HepG2 (cell line): ENCODE data around the gene SERAC1. TPM values are rescaled to one million over a fixed set of nuclear protein-coding genes. Genes with fewer than 3 reads are reported as not detected.

Experiments used
- ATAC-seq: fragments of 200-7000 bp; cut with Tn5 transposase; 3 replicates; pipeline ENCODE4 v1.9.1; 2020; ENCODE audit warnings: mild to moderate bottlenecking, moderate library complexity
- BruUV-seq: library from RNA; stranded (reverse); fragments of 400-500 nt; replicated peaks from 2 replicates; lab custom pipeline; 2021; lab: Mats Ljungman, UMichigan
- CTCF ChIA-PET: fragments of 300-600 bp; formaldehyde crosslinking; extraction: SDS; loops from one replicate; lab custom pipeline; 2021; ENCODE audit warnings: low total read pairs, inconsistent platforms, low intra/inter-chr PET ratio; lab: Yijun Ruan, JAX
- POLR2A ChIA-PET: fragments of 350-600 bp; sonication (Branson Sonifier 250); formaldehyde crosslinking; loops from one replicate; lab custom pipeline; 2020; ENCODE audit warnings: antibody characterized with exemption, inconsistent platforms; lab: Yijun Ruan, JAX
- DNase-seq: peaks from one replicate; pipeline ENCODE4 v3.0.0-alpha.2; 2015; ENCODE audit warnings: low spot score
- FAIRE-seq: peaks from 3 replicates; lab custom pipeline; 2011; peaks lifted over from hg19 to GRCh38; lab: Jason Lieb, UNC
- H2AFZ ChIP-seq: one replicate; pipeline ENCODE4 v1.6.1; 2011; ENCODE audit warnings: low read length, inconsistent platforms
- H3K27ac ChIP-seq: fragments of 300-600 bp; 3 replicates; pipeline ENCODE4 v1.8.0; 2011; ENCODE audit warnings: mixed run types, mild to moderate bottlenecking, mixed read lengths, low read length, inconsistent platforms; ENCODE audit not compliant: insufficient read depth; ENCODE audit errors: extremely low read length
- H3K27me3 ChIP-seq, 2 experiments: fragments of 200-600 bp in 1 of 2; 2 replicates in 1 of 2; 3 replicates in 1 of 2; pipeline versions ENCODE4 v1.6.0 to v1.8.0; 2011; ENCODE audit warnings: low read length in 2 of 2, mild to moderate bottlenecking in 2 of 2, moderate library complexity in 2 of 2, inconsistent platforms in 1 of 2; ENCODE audit not compliant: insufficient read depth in 2 of 2, control insufficient read depth in 1 of 2
- H3K36me3 ChIP-seq, 2 experiments: fragments of 200-600 bp in 1 of 2; replicated peaks in 1 of 2; 2 replicates in 1 of 2; 3 replicates in 1 of 2; pipeline versions ENCODE4 v1.5.1 to v1.8.0; 2011; ENCODE audit warnings: low read length in 2 of 2, inconsistent platforms in 1 of 2; ENCODE audit not compliant: insufficient read depth in 2 of 2, control insufficient read depth in 1 of 2
- H3K4me1 ChIP-seq: 2 replicates; pipeline ENCODE4 v1.5.1; 2012; ENCODE audit warnings: low read length, inconsistent platforms; ENCODE audit not compliant: insufficient read depth
- H3K4me2 ChIP-seq: 2 replicates; pipeline ENCODE4 v1.6.0; 2011; ENCODE audit warnings: low read depth, low read length, inconsistent platforms
- H3K4me3 ChIP-seq, 3 experiments: fragments of 200-600 bp in 1 of 3; sonication (generic), shearing (Covaris generic) in 1 of 3; replicated peaks in 1 of 3; 2 replicates each; pipeline ENCODE4 v1.5.1; 2011 to 2016; ENCODE audit warnings: low read length in 3 of 3, inconsistent platforms in 2 of 3, low read depth in 2 of 3, mild to moderate bottlenecking in 2 of 3, control low read depth in 1 of 3, mixed read lengths in 1 of 3; ENCODE audit not compliant: insufficient read depth in 1 of 3
- H3K79me2 ChIP-seq: one replicate; pipeline ENCODE4 v1.6.1; 2011; ENCODE audit warnings: low read length, inconsistent platforms; ENCODE audit not compliant: insufficient read depth
- H3K9ac ChIP-seq: 2 replicates; pipeline ENCODE4 v1.6.0; 2011; ENCODE audit warnings: mild to moderate bottlenecking, low read depth, low read length, inconsistent platforms; ENCODE audit not compliant: insufficient read depth
- H3K9me3 ChIP-seq: 2 replicates; pipeline ENCODE4 v1.5.1; 2012; ENCODE audit warnings: mild to moderate bottlenecking, low read length
- H4K20me1 ChIP-seq: 2 replicates; pipeline ENCODE4 v1.6.0; 2011; ENCODE audit warnings: inconsistent platforms, mild to moderate bottlenecking, low read length, moderate library complexity; ENCODE audit not compliant: insufficient read depth
- ATF4 ChIP-seq, 2 experiments: fragments of 450-650 bp in 1 of 2; sonication (generic) in 1 of 2; formaldehyde crosslinking; IDR thresholded peaks; 2 replicates each; pipeline versions ENCODE4 v1.5.0 to v1.8.0; 2020 to 2022; ENCODE audit warnings: mild to moderate bottlenecking in 1 of 2, missing genetic modification reagents in 1 of 2
- RBM22 ChIP-seq: fragments of 200-400 bp; formaldehyde crosslinking; optimal IDR thresholded peaks from 2 replicates; pipeline ENCODE3; 2017; ENCODE audit warnings: mild to moderate bottlenecking, low read length, moderate library complexity
- ZNF318 ChIP-seq: sonication (generic); formaldehyde crosslinking; IDR thresholded peaks from 2 replicates; pipeline ENCODE4 v1.4.0; 2020; ENCODE audit warnings: mild to moderate bottlenecking, missing genetic modification reagents
- ZNF737 ChIP-seq: sonication (generic); formaldehyde crosslinking; IDR thresholded peaks from 2 replicates; pipeline ENCODE4 v1.5.0; 2020; ENCODE audit warnings: missing genetic modification reagents, mild to moderate bottlenecking, borderline replicate concordance
- WGBS: methylation state at CpG from one replicate; pipeline ENCODE4 v1.1.6; 2017; ENCODE audit warnings: low lambda C conversion rate; 5-methylcytosine and 5-hydroxymethylcytosine counted together
- in situ Hi-C: cut with HindIII; loops from 2 replicates; pipeline ENCODE4 v1.10.0; 2017; ENCODE audit warnings: low pct_unique_long_range_greater_than_20kb; ENCODE audit not compliant: extremely low pct_ligation_motif_present
- intact Hi-C: fragments of 100-400 bp; cut with micrococcal nuclease; formaldehyde crosslinking; loops from one replicate; pipeline ENCODE4 v1.10.0; 2022; ENCODE audit not compliant: unreplicated experiment
- polyA plus RNA-seq, 8 experiments: library from polyadenylated mRNA; depleted of rRNA in 3 of 8; stranded (reverse) in 7 of 8; unstranded in 1 of 8; fragments of >200 nt; fragmentation: Illumina TruSeq in 4 of 8; extraction: Trizol in 4 of 8; gene quantifications; 2 replicates each; pipeline versions ENCODE4 v1.2.1 to v1.2.3, GENCODE V29; 2011 to 2016; ENCODE audit warnings: low read depth in 4 of 8, missing spikeins in 1 of 8, mixed read lengths in 1 of 8; ENCODE audit not compliant: insufficient read depth in 1 of 8
- total RNA-seq, 5 experiments: library from RNA; depleted of rRNA; stranded (reverse); fragments of >200 nt; fragmentation: Illumina TruSeq; extraction: Trizol; gene quantifications; 2 replicates each; pipeline ENCODE4 v1.2.3, GENCODE V29; 2016; ENCODE audit warnings: low read depth in 1 of 5

Gene SERAC1
- total and polyA plus RNA-seq, 2 of the 13 experiments (the other 11 are each of a cell fraction or from before 2014, with no cell fraction given), result 4.5 to 8.1 TPM

GRCh38 chr6:158083455-158084325 is 84.4 kb downstream of the SERAC1 start:
- H3K36me3 ChIP-seq, result peaks cover 73 to 91% of the 10 kb centered on the region in 2 experiments
- intact Hi-C loops, result no loop called here
- H3K9ac ChIP-seq, result no peak overlapping the region
- no peak overlapping the region for H2AFZ ChIP-seq
- TF ChIP-seq ZNF737 (peak; percentile 69; the same call in 1 of the 2 replicates), RBM22 (peak; percentile 21), ZNF318 (CRISPR knock-in tag) (no peak), ATF4 (CRISPR knock-in tag; IDR thresholded peaks at IDR 0.05) (no peak)
- TF ChIP-seq, all 625 proteins: peak for 2
- H4K20me1 ChIP-seq, result no peaks in the 10 kb centered on the region
- POLR2A ChIA-PET, result no interaction called here
- no peak for FAIRE-seq
- no peaks in the 10 kb centered on the region for H3K9me3 ChIP-seq
- no peak overlapping the region for H3K27ac ChIP-seq
- no peaks in the 10 kb centered on the region for H3K27me3 ChIP-seq
- no TSS peak for BruUV-seq
- no peak for ATAC-seq
- no peaks in the 10 kb centered on the region for H3K79me2 ChIP-seq
- no peaks in the 10 kb centered on the region for H3K4me1 ChIP-seq
- in situ Hi-C loops, result no loop called here
- no peak for DNase-seq
- no peak overlapping the region for H3K4me3 ChIP-seq
- 94% methylated on average over 18 of the region's 23 CpGs for WGBS
- no peak overlapping the region for H3K4me2 ChIP-seq
- CTCF ChIA-PET, result no interaction called here
